ENCODE measurements around the gene EPB41L2.
"Not testable (repeated sequence)": the region's sequence is repeated elsewhere in the genome, so short reads cannot be mapped to it uniquely, and the experiment has no call there.

Gene EPB41L2

GRCh38 chr6:130945401-130945919 lies 117.6 kb downstream of the EPB41L2 start:
- Histone ChIP-seq H3K4me3 (ENCODE audit: extremely low read depth, insufficient read depth, low read length, poor library complexity, severe bottlenecking) (no peak overlapping the region), H3K27ac (ENCODE audit: low read depth, low read length, severe bottlenecking) (peak overlapping the region; percentile 76), H3K9me3 (ENCODE audit: control insufficient read depth, low read length) (no peaks in the 10 kb centered on the region), H3K36me3 (ENCODE audit: control insufficient read depth, insufficient read depth, low read length) (no peaks in the 10 kb centered on the region), H3K4me1 (ENCODE audit: control insufficient read depth, insufficient read depth, low read length, poor library complexity, severe bottlenecking) (peaks cover 16% of the 10 kb centered on the region)
- WGBS, 2 experiments (ENCODE audit: insufficient coverage in 2 of 2), result 50 to 73% methylated on average over 1 to 2 of the region's 4 CpGs

- Histone ChIP-seq H3K4me3 (ENCODE audit: extremely low read depth, insufficient read depth, low read length, poor library complexity, severe bottlenecking) (no peak overlapping the region), H3K36me3 (ENCODE audit: control insufficient read depth, insufficient read depth, low read length) (no peaks in the 10 kb centered on the region), H3K9me3 (ENCODE audit: control insufficient read depth, low read length) (no peaks in the 10 kb centered on the region), H3K4me1 (ENCODE audit: control insufficient read depth, insufficient read depth, low read length, poor library complexity, severe bottlenecking) (peaks cover 16% of the 10 kb centered on the region), H3K27ac (ENCODE audit: low read depth, low read length, severe bottlenecking) (peak overlapping the region; percentile 38)
- 60% methylated on average over 2 of the region's 2 CpGs; no CpG with 5 or more reads in 1 of the 2 experiments for WGBS, 2 experiments (ENCODE audit: insufficient coverage in 2 of 2)
Measured at GRCh38 chr6:130944486-130944885, 118.6 kb downstream of the EPB41L2 start.

GRCh38 chr6:130943738-130944137 lies 119.3 kb downstream of the EPB41L2 start:
- peak overlapping the region; percentile 24 for H3K27ac ChIP-seq (ENCODE audit: low read depth, low read length, severe bottlenecking)
- no peaks in the 10 kb centered on the region for H3K9me3 ChIP-seq (ENCODE audit: control insufficient read depth, low read length)
- WGBS, 2 experiments (ENCODE audit: insufficient coverage in 2 of 2), result 0% methylated on average over 1 of the region's 4 CpGs
- H3K36me3 ChIP-seq (ENCODE audit: control insufficient read depth, insufficient read depth, low read length), result no peaks in the 10 kb centered on the region
- peaks cover 17% of the 10 kb centered on the region for H3K4me1 ChIP-seq (ENCODE audit: control insufficient read depth, insufficient read depth, low read length, poor library complexity, severe bottlenecking)
- no peak overlapping the region for H3K4me3 ChIP-seq (ENCODE audit: extremely low read depth, insufficient read depth, low read length, poor library complexity, severe bottlenecking)

GRCh38 chr6:130942752-130943151 lies 120.3 kb downstream of the EPB41L2 start:
- H3K4me1 ChIP-seq (ENCODE audit: control insufficient read depth, insufficient read depth, low read length, poor library complexity, severe bottlenecking), result peaks cover 26% of the 10 kb centered on the region
- H3K36me3 ChIP-seq (ENCODE audit: control insufficient read depth, insufficient read depth, low read length); H3K4me3 ChIP-seq (ENCODE audit: extremely low read depth, insufficient read depth, low read length, poor library complexity, severe bottlenecking); H3K9me3 ChIP-seq (ENCODE audit: control insufficient read depth, low read length); H3K27ac ChIP-seq (ENCODE audit: low read depth, low read length, severe bottlenecking): not testable (repeated sequence)
- WGBS, 2 experiments (ENCODE audit: insufficient coverage in 2 of 2), result 70 to 95% methylated on average over 2 to 3 of the region's 3 CpGs

- Histone ChIP-seq H3K4me3 (ENCODE audit: extremely low read depth, insufficient read depth, low read length, poor library complexity, severe bottlenecking) (no peak overlapping the region), H3K4me1 (ENCODE audit: control insufficient read depth, insufficient read depth, low read length, poor library complexity, severe bottlenecking) (peaks cover 23% of the 10 kb centered on the region), H3K27ac (ENCODE audit: low read depth, low read length, severe bottlenecking) (peak overlapping the region; percentile 47), H3K9me3 (ENCODE audit: control insufficient read depth, low read length) (no peaks in the 10 kb centered on the region), H3K36me3 (ENCODE audit: control insufficient read depth, insufficient read depth, low read length) (no peaks in the 10 kb centered on the region)
- WGBS, 2 experiments (ENCODE audit: insufficient coverage in 2 of 2), result 90 to 100% methylated on average over 1 of the region's 4 CpGs
Measured at GRCh38 chr6:130937942-130938604, 125.0 kb downstream of the EPB41L2 start.

GRCh38 chr6:130936933-130937332 lies 126.1 kb downstream of the EPB41L2 start:
- H3K27ac ChIP-seq (ENCODE audit: low read depth, low read length, severe bottlenecking), result no peak overlapping the region
- peaks cover 30% of the 10 kb centered on the region for H3K4me1 ChIP-seq (ENCODE audit: control insufficient read depth, insufficient read depth, low read length, poor library complexity, severe bottlenecking)
- WGBS, 2 experiments (ENCODE audit: insufficient coverage in 2 of 2), result 98 to 100% methylated on average over 3 to 5 of the region's 5 CpGs
- no peaks in the 10 kb centered on the region for H3K36me3 ChIP-seq (ENCODE audit: control insufficient read depth, insufficient read depth, low read length)
- H3K9me3 ChIP-seq (ENCODE audit: control insufficient read depth, low read length), result no peaks in the 10 kb centered on the region
- no peak overlapping the region for H3K4me3 ChIP-seq (ENCODE audit: extremely low read depth, insufficient read depth, low read length, poor library complexity, severe bottlenecking)

- H3K4me1 ChIP-seq (ENCODE audit: control insufficient read depth, insufficient read depth, low read length, poor library complexity, severe bottlenecking), result peaks cover 30% of the 10 kb centered on the region
- H3K4me3 ChIP-seq (ENCODE audit: extremely low read depth, insufficient read depth, low read length, poor library complexity, severe bottlenecking), result no peak overlapping the region
- H3K36me3 ChIP-seq (ENCODE audit: control insufficient read depth, insufficient read depth, low read length), result no peaks in the 10 kb centered on the region
- H3K9me3 ChIP-seq (ENCODE audit: control insufficient read depth, low read length), result no peaks in the 10 kb centered on the region
- no peak overlapping the region for H3K27ac ChIP-seq (ENCODE audit: low read depth, low read length, severe bottlenecking)
Measured at GRCh38 chr6:130935978-130936377, 127.1 kb downstream of the EPB41L2 start.

- no peaks in the 10 kb centered on the region for H3K9me3 ChIP-seq (ENCODE audit: control insufficient read depth, low read length)
- no peak overlapping the region for H3K4me3 ChIP-seq (ENCODE audit: extremely low read depth, insufficient read depth, low read length, poor library complexity, severe bottlenecking)
- 100% methylated on average over 1 of the region's 4 CpGs; no CpG with 5 or more reads in 1 of the 2 experiments for WGBS, 2 experiments (ENCODE audit: insufficient coverage in 2 of 2)
- H3K4me1 ChIP-seq (ENCODE audit: control insufficient read depth, insufficient read depth, low read length, poor library complexity, severe bottlenecking), result peaks cover 30% of the 10 kb centered on the region
- no peaks in the 10 kb centered on the region for H3K36me3 ChIP-seq (ENCODE audit: control insufficient read depth, insufficient read depth, low read length)
- H3K27ac ChIP-seq (ENCODE audit: low read depth, low read length, severe bottlenecking), result no peak overlapping the region
Measured at GRCh38 chr6:130934848-130935585, 128.0 kb downstream of the EPB41L2 start.

GRCh38 chr6:130933712-130934200 lies 129.3 kb downstream of the EPB41L2 start:
- Histone ChIP-seq H3K4me1 (ENCODE audit: control insufficient read depth, insufficient read depth, low read length, poor library complexity, severe bottlenecking) (peaks cover 29% of the 10 kb centered on the region), H3K9me3 (ENCODE audit: control insufficient read depth, low read length) (no peaks in the 10 kb centered on the region), H3K27ac (ENCODE audit: low read depth, low read length, severe bottlenecking) (peak overlapping the region; percentile 36), H3K36me3 (ENCODE audit: control insufficient read depth, insufficient read depth, low read length) (no peaks in the 10 kb centered on the region), H3K4me3 (ENCODE audit: extremely low read depth, insufficient read depth, low read length, poor library complexity, severe bottlenecking) (no peak overlapping the region)
- whole genome bisulfite sequencing, 2 experiments (ENCODE audit: insufficient coverage in 2 of 2), result 47 to 83% methylated on average over 2 to 3 of the region's 6 CpGs

GRCh38 chr6:130932921-130933320 lies 130.1 kb downstream of the EPB41L2 start:
- Histone ChIP-seq H3K4me3 (ENCODE audit: extremely low read depth, insufficient read depth, low read length, poor library complexity, severe bottlenecking) (no peak overlapping the region), H3K27ac (ENCODE audit: low read depth, low read length, severe bottlenecking) (no peak overlapping the region), H3K4me1 (ENCODE audit: control insufficient read depth, insufficient read depth, low read length, poor library complexity, severe bottlenecking) (peaks cover 21% of the 10 kb centered on the region), H3K36me3 (ENCODE audit: control insufficient read depth, insufficient read depth, low read length) (no peaks in the 10 kb centered on the region), H3K9me3 (ENCODE audit: control insufficient read depth, low read length) (no peaks in the 10 kb centered on the region)
- WGBS, 2 experiments (ENCODE audit: insufficient coverage in 2 of 2), result no CpG with 5 or more reads among the region's 2 CpGs

GRCh38 chr6:130932438-130932837 lies 130.6 kb downstream of the EPB41L2 start:
- WGBS, 2 experiments (ENCODE audit: insufficient coverage in 2 of 2), result 89 to 100% methylated on average over 1 to 2 of the region's 2 CpGs
- no peaks in the 10 kb centered on the region for H3K36me3 ChIP-seq (ENCODE audit: control insufficient read depth, insufficient read depth, low read length)
- H3K4me1 ChIP-seq (ENCODE audit: control insufficient read depth, insufficient read depth, low read length, poor library complexity, severe bottlenecking), result peaks cover 18% of the 10 kb centered on the region
- no peak overlapping the region for H3K4me3 ChIP-seq (ENCODE audit: extremely low read depth, insufficient read depth, low read length, poor library complexity, severe bottlenecking)
- H3K9me3 ChIP-seq (ENCODE audit: control insufficient read depth, low read length), result no peaks in the 10 kb centered on the region
- no peak overlapping the region for H3K27ac ChIP-seq (ENCODE audit: low read depth, low read length, severe bottlenecking)
